GM23338 (cell line): ENCODE measurements around the gene NFIC. TPM values are rescaled to one million over a fixed set of nuclear protein-coding genes. Genes with fewer than 3 reads are reported as not detected.

ENCODE experiments used
- ATAC-seq: fragments of 200-7000 bp; cut with Tn5 transposase; 3 replicates; pipeline ENCODE4 v1.9.1; 2020
- DNase-seq: peaks from one replicate; pipeline ENCODE4 v3.0.0-alpha.2; 2015; ENCODE audit warnings: low spot score
- H2AFZ ChIP-seq: fragments of 200-600 bp; sonication (generic); 2 replicates; pipeline ENCODE4 v1.8.0; 2016; ENCODE audit warnings: antibody characterized with exemption, mild to moderate bottlenecking, moderate library complexity
- H3F3A ChIP-seq: fragments of 200-600 bp; sonication (generic); replicated peaks from 2 replicates; pipeline ENCODE4 v1.8.0; 2017; ENCODE audit warnings: antibody characterized with exemption, mixed run types, low read depth
- H3K27ac ChIP-seq: fragments of 200-600 bp; sonication (generic); 2 replicates; pipeline ENCODE4 v1.6.1; 2016; ENCODE audit warnings: low read depth
- H3K27me3 ChIP-seq: fragments of 200-600 bp; sonication (generic); 2 replicates; pipeline ENCODE4 v1.8.0; 2016; ENCODE audit warnings: mild to moderate bottlenecking, mixed run types, moderate library complexity; ENCODE audit not compliant: insufficient read depth
- H3K36me3 ChIP-seq: fragments of 200-600 bp; sonication (generic); 2 replicates; pipeline ENCODE4 v1.8.0; 2016; ENCODE audit warnings: mild to moderate bottlenecking; ENCODE audit not compliant: insufficient read depth
- H3K4me1 ChIP-seq: fragments of 200-600 bp; sonication (generic); 2 replicates; pipeline ENCODE4 v1.8.0; 2016; ENCODE audit warnings: mild to moderate bottlenecking, moderate library complexity; ENCODE audit not compliant: insufficient read depth
- H3K4me2 ChIP-seq: fragments of 200-600 bp; sonication (generic); 2 replicates; pipeline ENCODE4 v1.7.1; 2017; ENCODE audit warnings: mixed run types
- H3K4me3 ChIP-seq: fragments of 200-600 bp; sonication (generic); 2 replicates; pipeline ENCODE4 v1.6.1; 2016; ENCODE audit warnings: mixed run types
- H3K79me2 ChIP-seq: fragments of 200-600 bp; sonication (generic); replicated peaks from 2 replicates; pipeline ENCODE4 v1.8.0; 2017; ENCODE audit warnings: mild to moderate bottlenecking; ENCODE audit not compliant: insufficient read depth
- H3K9me2 ChIP-seq: fragments of 200-600 bp; sonication (generic); 2 replicates; pipeline ENCODE4 v1.8.0; 2017; ENCODE audit not compliant: insufficient read depth
- H4K20me1 ChIP-seq: fragments of 200-600 bp; sonication (generic); replicated peaks from 2 replicates; pipeline ENCODE4 v1.8.0; 2017; ENCODE audit warnings: mild to moderate bottlenecking; ENCODE audit not compliant: insufficient read depth
- H3K27ac Mint-ChIP-seq: 2 replicates; pipeline ENCODE4 v1.8.0; 2020; ENCODE audit warnings: inconsistent platforms, mild to moderate bottlenecking, moderate library complexity, mixed read lengths
- H3K27me3 Mint-ChIP-seq: 3 replicates; pipeline ENCODE4 v1.8.0; 2022; ENCODE audit warnings: low read depth, mild to moderate bottlenecking, moderate library complexity, mixed read lengths, inconsistent platforms; ENCODE audit not compliant: insufficient read depth, poor library complexity
- H3K36me3 Mint-ChIP-seq: 3 replicates; pipeline ENCODE4 v1.8.0; 2021; ENCODE audit warnings: low read depth, mild to moderate bottlenecking, inconsistent platforms, moderate library complexity, mixed read lengths
- H3K4me1 Mint-ChIP-seq: 3 replicates; pipeline ENCODE4 v1.8.0; 2020; ENCODE audit warnings: mild to moderate bottlenecking, inconsistent platforms, mixed read lengths
- H3K4me3 Mint-ChIP-seq: 3 replicates; pipeline ENCODE4 v1.8.0; 2021; ENCODE audit warnings: moderate library complexity, mild to moderate bottlenecking, inconsistent platforms, mixed read lengths
- H3K9me3 Mint-ChIP-seq: 3 replicates; pipeline ENCODE4 v1.8.0; 2020; ENCODE audit warnings: moderate library complexity, mild to moderate bottlenecking, inconsistent platforms, mixed read lengths
- CREB1 ChIP-seq: fragments of 250-450 bp; sonication (Bioruptor Pico); IDR thresholded peaks from 2 replicates; pipeline ENCODE4 v1.5.0; 2020; ENCODE audit warnings: low read depth, mild to moderate bottlenecking, moderate library complexity
- EZH2 ChIP-seq: fragments of 200-600 bp; sonication (generic); IDR thresholded peaks from one replicate; pipeline ENCODE4 v1.8.0; 2017; ENCODE audit warnings: antibody characterized with exemption, mild to moderate bottlenecking, low read depth; ENCODE audit not compliant: unreplicated experiment
- EZH2phosphoT487 ChIP-seq: fragments of 200-600 bp; sonication (generic); IDR thresholded peaks from one replicate; pipeline ENCODE4 v1.8.1; 2018; ENCODE audit warnings: antibody characterized with exemption; ENCODE audit not compliant: unreplicated experiment
- JUNB ChIP-seq: IDR thresholded peaks from one replicate; pipeline ENCODE4 v1.6.1; 2016; ENCODE audit warnings: antibody characterized with exemption; ENCODE audit not compliant: unreplicated experiment
- NANOG ChIP-seq: IDR thresholded peaks from 2 replicates; pipeline ENCODE4 v1.6.1; 2016; ENCODE audit warnings: antibody characterized with exemption, borderline replicate concordance
- POLR2AphosphoS5 ChIP-seq: IDR thresholded peaks from 2 replicates; pipeline ENCODE4 v1.6.1; 2016; ENCODE audit warnings: antibody characterized with exemption, low read depth
- REST ChIP-seq: IDR thresholded peaks from one replicate; pipeline ENCODE4 v1.6.1; 2018; ENCODE audit warnings: antibody characterized with exemption; ENCODE audit not compliant: unreplicated experiment
- STAT1 ChIP-seq: IDR thresholded peaks from one replicate; pipeline ENCODE4 v1.6.1; 2016; ENCODE audit warnings: antibody characterized with exemption; ENCODE audit not compliant: unreplicated experiment
- ZNF114 ChIP-seq: fragments of 250-450 bp; sonication (Bioruptor Pico); IDR thresholded peaks from 2 replicates; pipeline ENCODE4 v1.5.0; 2020; ENCODE audit warnings: mild to moderate bottlenecking, moderate library complexity
- ZNF331 ChIP-seq: fragments of 250-450 bp; sonication (Bioruptor Pico); IDR thresholded peaks from 2 replicates; pipeline ENCODE4 v1.5.0; 2020; ENCODE audit warnings: low read depth, mild to moderate bottlenecking, moderate library complexity
- polyA plus RNA-seq: library from polyadenylated mRNA; unstranded; fragments of >200 nt; fragmentation: Nextera tagmentation; extraction: Ambion mirVana; gene quantifications from 2 replicates; pipeline ENCODE4 v1.2.1, GENCODE V29; 2016
- total RNA-seq: library from RNA; depleted of rRNA; stranded (reverse); fragments of >200 nt; shearing (Covaris generic); gene quantifications from 2 replicates; pipeline ENCODE4 v1.2.3, GENCODE V29; 2014
- TF ChIP-seq, protein P1 (sequence below): IDR thresholded peaks from 2 replicates; pipeline ENCODE4 v1.6.1; 2016; ENCODE audit warnings: antibody characterized with exemption
- TF ChIP-seq, protein P2 (sequence below), 2 experiments: fragments of 200-600 bp in 1 of 2; sonication (generic) in 1 of 2; conservative IDR thresholded peaks; 2 replicates each; pipeline versions ENCODE4 v1.5.1 to v1.6.1; 2016 to 2017; ENCODE audit warnings: antibody characterized with exemption in 2 of 2, low read depth in 2 of 2, mild to moderate bottlenecking in 2 of 2, moderate library complexity in 1 of 2
- TF ChIP-seq, protein P3 (sequence below): fragments of 250-450 bp; sonication (Bioruptor Pico); IDR thresholded peaks from 2 replicates; pipeline ENCODE4 v1.5.0; 2020; ENCODE audit warnings: mild to moderate bottlenecking, moderate library complexity

NFIC gene
- total and polyA plus RNA-seq, 2 experiments from 2014 or later, result 1.3 to 5.3 TPM

DNA sequence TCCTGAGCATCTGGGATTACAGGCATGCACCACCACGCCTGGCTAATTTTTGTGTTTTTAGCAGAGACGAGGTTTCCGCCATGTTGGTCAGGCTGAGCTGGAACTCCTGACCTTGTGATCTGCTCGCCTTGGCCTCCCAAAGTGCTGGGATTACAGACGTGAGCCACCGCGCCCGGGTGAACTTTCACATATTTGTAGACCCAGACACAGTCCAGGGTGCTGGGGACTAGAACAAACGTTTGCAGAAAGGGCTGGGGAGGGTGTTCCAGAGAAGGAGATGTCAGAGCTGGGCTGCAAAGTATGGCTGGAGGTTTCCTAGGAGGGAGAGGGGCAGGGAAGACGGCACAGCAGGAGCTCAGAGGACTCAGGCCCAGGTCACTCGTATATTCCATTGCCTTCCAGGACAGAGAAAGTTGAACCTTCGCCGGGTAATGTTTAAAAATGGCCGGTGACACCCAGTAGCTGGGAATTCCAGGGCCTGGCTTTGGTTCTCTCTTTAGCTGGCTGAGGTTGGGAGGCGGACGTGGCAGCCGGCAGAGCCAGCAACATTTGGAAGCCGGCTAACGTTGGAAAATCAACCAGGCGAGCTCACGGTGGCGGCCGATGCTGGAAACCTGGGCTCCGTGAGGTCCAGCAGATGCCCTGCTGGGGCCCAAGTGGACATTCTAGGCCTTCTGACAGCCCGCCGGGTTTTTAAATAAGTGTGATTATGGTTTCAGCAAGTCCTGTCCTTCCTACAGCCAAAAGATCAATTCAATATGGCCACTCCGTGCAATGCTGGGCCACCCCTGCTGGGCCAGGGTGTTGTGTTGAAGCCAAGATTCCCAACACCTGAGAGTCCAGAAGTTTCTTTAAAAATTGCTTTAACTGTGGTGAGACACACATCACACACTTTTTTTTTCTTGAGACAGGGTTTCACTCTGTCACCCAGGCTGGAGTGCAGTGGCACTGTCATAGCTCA lies 41.5 kb downstream of the NFIC start:
- Histone ChIP-seq H4K20me1 (no peaks in the 10 kb centered on the region), H3K9me2 (no peaks in the 10 kb centered on the region), H3K27ac (no peak overlapping the region), H3K4me3 (no peak overlapping the region), H3K4me1 (no peaks in the 10 kb centered on the region), H2AFZ (peak overlapping the region; percentile 32; the same call in 1 of the 2 replicates), H3K27me3 (no peaks in the 10 kb centered on the region), H3K79me2 (no peaks in the 10 kb centered on the region), H3K4me2 (no peak overlapping the region), H3K36me3 (no peaks in the 10 kb centered on the region), H3F3A (no peaks in the 10 kb centered on the region)
- Mint-ChIP-seq H3K27me3 (peaks cover 13% of the 10 kb centered on the region), H3K36me3 (no peaks in the 10 kb centered on the region), H3K27ac (peak overlapping the region; percentile 34; the same call in 1 of the 2 replicates), H3K4me3 (no peak overlapping the region), H3K4me1 (peaks cover 3% of the 10 kb centered on the region; the same call in 2 of the 3 replicates), H3K9me3 (no peaks in the 10 kb centered on the region)
- ATAC-seq (no peak), DNase-seq (no peak)
- no peak for TF ChIP-seq EZH2
- TF ChIP-seq, protein P1, sequence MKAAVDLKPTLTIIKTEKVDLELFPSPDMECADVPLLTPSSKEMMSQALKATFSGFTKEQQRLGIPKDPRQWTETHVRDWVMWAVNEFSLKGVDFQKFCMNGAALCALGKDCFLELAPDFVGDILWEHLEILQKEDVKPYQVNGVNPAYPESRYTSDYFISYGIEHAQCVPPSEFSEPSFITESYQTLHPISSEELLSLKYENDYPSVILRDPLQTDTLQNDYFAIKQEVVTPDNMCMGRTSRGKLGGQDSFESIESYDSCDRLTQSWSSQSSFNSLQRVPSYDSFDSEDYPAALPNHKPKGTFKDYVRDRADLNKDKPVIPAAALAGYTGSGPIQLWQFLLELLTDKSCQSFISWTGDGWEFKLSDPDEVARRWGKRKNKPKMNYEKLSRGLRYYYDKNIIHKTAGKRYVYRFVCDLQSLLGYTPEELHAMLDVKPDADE, result no peak
- TF ChIP-seq REST, result no peak
- TF ChIP-seq, protein P2, sequence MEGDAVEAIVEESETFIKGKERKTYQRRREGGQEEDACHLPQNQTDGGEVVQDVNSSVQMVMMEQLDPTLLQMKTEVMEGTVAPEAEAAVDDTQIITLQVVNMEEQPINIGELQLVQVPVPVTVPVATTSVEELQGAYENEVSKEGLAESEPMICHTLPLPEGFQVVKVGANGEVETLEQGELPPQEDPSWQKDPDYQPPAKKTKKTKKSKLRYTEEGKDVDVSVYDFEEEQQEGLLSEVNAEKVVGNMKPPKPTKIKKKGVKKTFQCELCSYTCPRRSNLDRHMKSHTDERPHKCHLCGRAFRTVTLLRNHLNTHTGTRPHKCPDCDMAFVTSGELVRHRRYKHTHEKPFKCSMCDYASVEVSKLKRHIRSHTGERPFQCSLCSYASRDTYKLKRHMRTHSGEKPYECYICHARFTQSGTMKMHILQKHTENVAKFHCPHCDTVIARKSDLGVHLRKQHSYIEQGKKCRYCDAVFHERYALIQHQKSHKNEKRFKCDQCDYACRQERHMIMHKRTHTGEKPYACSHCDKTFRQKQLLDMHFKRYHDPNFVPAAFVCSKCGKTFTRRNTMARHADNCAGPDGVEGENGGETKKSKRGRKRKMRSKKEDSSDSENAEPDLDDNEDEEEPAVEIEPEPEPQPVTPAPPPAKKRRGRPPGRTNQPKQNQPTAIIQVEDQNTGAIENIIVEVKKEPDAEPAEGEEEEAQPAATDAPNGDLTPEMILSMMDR (conservative IDR thresholded peaks at IDR 0.05; ENCODE audit: low read depth in 2 of 2), result no peak
- TF ChIP-seq ZNF331, result no peak
- TF ChIP-seq ZNF114, result no peak
- no peak for TF ChIP-seq STAT1
- TF ChIP-seq JUNB, result no peak
- TF ChIP-seq, protein P3, sequence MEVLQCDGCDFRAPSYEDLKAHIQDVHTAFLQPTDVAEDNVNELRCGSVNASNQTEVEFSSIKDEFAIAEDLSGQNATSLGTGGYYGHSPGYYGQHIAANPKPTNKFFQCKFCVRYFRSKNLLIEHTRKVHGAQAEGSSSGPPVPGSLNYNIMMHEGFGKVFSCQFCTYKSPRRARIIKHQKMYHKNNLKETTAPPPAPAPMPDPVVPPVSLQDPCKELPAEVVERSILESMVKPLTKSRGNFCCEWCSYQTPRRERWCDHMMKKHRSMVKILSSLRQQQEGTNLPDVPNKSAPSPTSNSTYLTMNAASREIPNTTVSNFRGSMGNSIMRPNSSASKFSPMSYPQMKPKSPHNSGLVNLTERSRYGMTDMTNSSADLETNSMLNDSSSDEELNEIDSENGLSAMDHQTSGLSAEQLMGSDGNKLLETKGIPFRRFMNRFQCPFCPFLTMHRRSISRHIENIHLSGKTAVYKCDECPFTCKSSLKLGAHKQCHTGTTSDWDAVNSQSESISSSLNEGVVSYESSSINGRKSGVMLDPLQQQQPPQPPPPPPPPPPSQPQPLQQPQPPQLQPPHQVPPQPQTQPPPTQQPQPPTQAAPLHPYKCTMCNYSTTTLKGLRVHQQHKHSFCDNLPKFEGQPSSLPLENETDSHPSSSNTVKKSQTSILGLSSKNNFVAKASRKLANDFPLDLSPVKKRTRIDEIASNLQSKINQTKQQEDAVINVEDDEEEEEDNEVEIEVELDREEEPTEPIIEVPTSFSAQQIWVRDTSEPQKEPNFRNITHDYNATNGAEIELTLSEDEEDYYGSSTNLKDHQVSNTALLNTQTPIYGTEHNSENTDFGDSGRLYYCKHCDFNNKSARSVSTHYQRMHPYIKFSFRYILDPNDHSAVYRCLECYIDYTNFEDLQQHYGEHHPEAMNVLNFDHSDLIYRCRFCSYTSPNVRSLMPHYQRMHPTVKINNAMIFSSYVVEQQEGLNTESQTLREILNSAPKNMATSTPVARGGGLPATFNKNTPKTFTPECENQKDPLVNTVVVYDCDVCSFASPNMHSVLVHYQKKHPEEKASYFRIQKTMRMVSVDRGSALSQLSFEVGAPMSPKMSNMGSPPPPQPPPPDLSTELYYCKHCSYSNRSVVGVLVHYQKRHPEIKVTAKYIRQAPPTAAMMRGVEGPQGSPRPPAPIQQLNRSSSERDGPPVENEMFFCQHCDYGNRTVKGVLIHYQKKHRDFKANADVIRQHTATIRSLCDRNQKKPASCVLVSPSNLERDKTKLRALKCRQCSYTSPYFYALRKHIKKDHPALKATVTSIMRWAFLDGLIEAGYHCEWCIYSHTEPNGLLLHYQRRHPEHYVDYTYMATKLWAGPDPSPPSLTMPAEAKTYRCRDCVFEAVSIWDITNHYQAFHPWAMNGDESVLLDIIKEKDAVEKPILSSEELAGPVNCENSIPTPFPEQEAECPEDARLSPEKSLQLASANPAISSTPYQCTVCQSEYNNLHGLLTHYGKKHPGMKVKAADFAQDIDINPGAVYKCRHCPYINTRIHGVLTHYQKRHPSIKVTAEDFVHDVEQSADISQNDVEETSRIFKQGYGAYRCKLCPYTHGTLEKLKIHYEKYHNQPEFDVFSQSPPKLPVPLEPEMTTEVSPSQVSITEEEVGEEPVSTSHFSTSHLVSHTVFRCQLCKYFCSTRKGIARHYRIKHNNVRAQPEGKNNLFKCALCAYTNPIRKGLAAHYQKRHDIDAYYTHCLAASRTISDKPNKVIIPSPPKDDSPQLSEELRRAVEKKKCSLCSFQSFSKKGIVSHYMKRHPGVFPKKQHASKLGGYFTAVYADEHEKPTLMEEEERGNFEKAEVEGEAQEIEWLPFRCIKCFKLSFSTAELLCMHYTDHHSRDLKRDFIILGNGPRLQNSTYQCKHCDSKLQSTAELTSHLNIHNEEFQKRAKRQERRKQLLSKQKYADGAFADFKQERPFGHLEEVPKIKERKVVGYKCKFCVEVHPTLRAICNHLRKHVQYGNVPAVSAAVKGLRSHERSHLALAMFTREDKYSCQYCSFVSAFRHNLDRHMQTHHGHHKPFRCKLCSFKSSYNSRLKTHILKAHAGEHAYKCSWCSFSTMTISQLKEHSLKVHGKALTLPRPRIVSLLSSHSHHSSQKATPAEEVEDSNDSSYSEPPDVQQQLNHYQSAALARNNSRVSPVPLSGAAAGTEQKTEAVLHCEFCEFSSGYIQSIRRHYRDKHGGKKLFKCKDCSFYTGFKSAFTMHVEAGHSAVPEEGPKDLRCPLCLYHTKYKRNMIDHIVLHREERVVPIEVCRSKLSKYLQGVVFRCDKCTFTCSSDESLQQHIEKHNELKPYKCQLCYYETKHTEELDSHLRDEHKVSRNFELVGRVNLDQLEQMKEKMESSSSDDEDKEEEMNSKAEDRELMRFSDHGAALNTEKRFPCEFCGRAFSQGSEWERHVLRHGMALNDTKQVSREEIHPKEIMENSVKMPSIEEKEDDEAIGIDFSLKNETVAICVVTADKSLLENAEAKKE (CRISPR knock-in tag), result no peak
- TF ChIP-seq EZH2phosphoT487, result no peak
- no peak for TF ChIP-seq NANOG
- no peak for TF ChIP-seq POLR2AphosphoS5
- TF ChIP-seq CREB1 (CRISPR knock-in tag), result no peak
